Lung (tissue), 16 donors: ENCODE measurements around the gene FAM163B. TPM values are rescaled to one million over a fixed set of nuclear protein-coding genes. Genes with fewer than 3 reads are reported as not detected.

Source experiments
- ATAC-seq: fragments of 200-7000 bp; cut with Tn5 transposase; one replicate; pipeline ENCODE4 v1.9.1; 2020; ENCODE audit warnings: moderate number of reproducible peaks; ENCODE audit not compliant: insufficient read depth, low FRiP score
- DNase-seq, 3 donors: peaks; one replicate each; pipeline ENCODE4 v3.0.0-alpha.2; 2013 to 2017
- H3K27ac ChIP-seq, 2 donors: one replicate each; pipeline ENCODE4 v1.5.1; 2013; ENCODE audit warnings: mild to moderate bottlenecking in 2 of 2, moderate library complexity in 2 of 2, control low read depth in 1 of 2, inconsistent platforms in 1 of 2, low read depth in 1 of 2, low read length in 1 of 2
- H3K27me3 ChIP-seq, 3 donors: one replicate each; pipeline ENCODE4 v1.5.1; 2013; ENCODE audit warnings: low read length in 2 of 3; ENCODE audit not compliant: control insufficient read depth in 3 of 3, insufficient read depth in 3 of 3
- H3K36me3 ChIP-seq, 4 donors: one replicate each; pipeline ENCODE4 v1.5.1; 2013; ENCODE audit warnings: low read length in 4 of 4, mild to moderate bottlenecking in 1 of 4, moderate library complexity in 1 of 4; ENCODE audit not compliant: control insufficient read depth in 4 of 4, insufficient read depth in 4 of 4
- H3K4me1 ChIP-seq, 5 donors: one replicate each; pipeline ENCODE4 v1.5.1; 2013; ENCODE audit warnings: low read length in 5 of 5, mild to moderate bottlenecking in 2 of 5, moderate library complexity in 1 of 5; ENCODE audit not compliant: control insufficient read depth in 5 of 5, insufficient read depth in 5 of 5
- H3K4me3 ChIP-seq: one replicate; pipeline ENCODE4 v1.5.1; 2013; ENCODE audit warnings: mild to moderate bottlenecking, control low read depth, moderate library complexity
- H3K9ac ChIP-seq, 2 donors: one replicate each; pipeline ENCODE4 v1.5.1; 2013; ENCODE audit warnings: low read length in 2 of 2, control low read depth in 1 of 2; ENCODE audit not compliant: insufficient read depth in 1 of 2
- H3K9me3 ChIP-seq, 4 donors: one replicate each; pipeline ENCODE4 v1.5.1; 2013; ENCODE audit warnings: low read length in 3 of 4, mild to moderate bottlenecking in 1 of 4, moderate library complexity in 1 of 4; ENCODE audit not compliant: control insufficient read depth in 4 of 4, insufficient read depth in 3 of 4
- WGBS, 2 donors: extraction: QIAGEN DNeasy Blood & Tissue Kit; methylation state at CpG; one replicate each; pipeline ENCODE4 v1.1.7; 2013; 5-methylcytosine and 5-hydroxymethylcytosine counted together
- long read RNA-seq, 5 donors: transcript quantifications; one replicate each; lab custom pipeline, GENCODE V29; 2026
- polyA plus RNA-seq, 2 donors: library from polyadenylated mRNA; stranded (reverse); fragments of 200-250 nt; gene quantifications; one replicate each; pipeline ENCODE4 v1.2.1, GENCODE V29; 2013
- total RNA-seq, 2 donors: library from RNA; depleted of rRNA in 1 of 2; stranded (reverse); fragments of >200 nt in 1 of 2; gene quantifications; one replicate each; pipeline ENCODE4 v1.2.1, GENCODE V29; 2014 to 2021
- TF ChIP-seq, protein P1 (sequence below): IDR thresholded peaks from 2 replicates; pipeline ENCODE4 v1.5.1; 2012; ENCODE audit warnings: mild to moderate bottlenecking; ENCODE audit errors: control extremely low read depth, extremely low read depth
- donor health status: control.
- donor health status: control.
- donor health status: Bipolar disorder and iron deficiency.
- donor health status: healthy.
- donor health status: DM: yes; HTN: yes; CAD: no.

Gene FAM163B
- under 1 TPM in 1 of 2 donors, not detected in 1; 0.51 TPM for total RNA-seq
- polyA plus RNA-seq, result under 1 TPM; 0.10 to 0.16 TPM
- long read RNA-seq, donor 1, result 0 reads
- long read RNA-seq, donor 2, result 0 reads
- long read RNA-seq, donor 3, result 0 reads
- long read RNA-seq, donor 4, result 0 reads
- long read RNA-seq, donor 5, result 0 reads

- Histone ChIP-seq H3K4me1 (peaks cover 0 to 17% (median 3%) of the 10 kb centered on the region in 5 donors), H3K36me3 (no peaks in the 10 kb centered on the region), H3K27ac (no peak within 1 kb of the TSS), H3K9me3 (peaks cover 0 to 2% (median 0%) of the 10 kb centered on the region in 4 donors), H3K27me3 (peaks cover 5 to 23% (median 9%) of the 10 kb centered on the region in 3 donors), H3K9ac (no peak within 1 kb of the TSS), H3K4me3 (no peak within 1 kb of the TSS)
- ATAC-seq (no peak), DNase-seq (peak; percentile 75 to 88 (median 81))
- WGBS, 2 donors, result 11 to 13% methylated on average over 54 to 61 of the region's 61 CpGs
- TF ChIP-seq, protein P1, sequence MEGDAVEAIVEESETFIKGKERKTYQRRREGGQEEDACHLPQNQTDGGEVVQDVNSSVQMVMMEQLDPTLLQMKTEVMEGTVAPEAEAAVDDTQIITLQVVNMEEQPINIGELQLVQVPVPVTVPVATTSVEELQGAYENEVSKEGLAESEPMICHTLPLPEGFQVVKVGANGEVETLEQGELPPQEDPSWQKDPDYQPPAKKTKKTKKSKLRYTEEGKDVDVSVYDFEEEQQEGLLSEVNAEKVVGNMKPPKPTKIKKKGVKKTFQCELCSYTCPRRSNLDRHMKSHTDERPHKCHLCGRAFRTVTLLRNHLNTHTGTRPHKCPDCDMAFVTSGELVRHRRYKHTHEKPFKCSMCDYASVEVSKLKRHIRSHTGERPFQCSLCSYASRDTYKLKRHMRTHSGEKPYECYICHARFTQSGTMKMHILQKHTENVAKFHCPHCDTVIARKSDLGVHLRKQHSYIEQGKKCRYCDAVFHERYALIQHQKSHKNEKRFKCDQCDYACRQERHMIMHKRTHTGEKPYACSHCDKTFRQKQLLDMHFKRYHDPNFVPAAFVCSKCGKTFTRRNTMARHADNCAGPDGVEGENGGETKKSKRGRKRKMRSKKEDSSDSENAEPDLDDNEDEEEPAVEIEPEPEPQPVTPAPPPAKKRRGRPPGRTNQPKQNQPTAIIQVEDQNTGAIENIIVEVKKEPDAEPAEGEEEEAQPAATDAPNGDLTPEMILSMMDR, result no peak
These were observed at the start of gene FAM163B for GRCh38 chr9:133609311-133610098. Gene FAM163B, minus strand, starts transcription at chr9:133609389. Its CDS starts 29,166 bp downstream, at chr9:133580223.

DNA sequence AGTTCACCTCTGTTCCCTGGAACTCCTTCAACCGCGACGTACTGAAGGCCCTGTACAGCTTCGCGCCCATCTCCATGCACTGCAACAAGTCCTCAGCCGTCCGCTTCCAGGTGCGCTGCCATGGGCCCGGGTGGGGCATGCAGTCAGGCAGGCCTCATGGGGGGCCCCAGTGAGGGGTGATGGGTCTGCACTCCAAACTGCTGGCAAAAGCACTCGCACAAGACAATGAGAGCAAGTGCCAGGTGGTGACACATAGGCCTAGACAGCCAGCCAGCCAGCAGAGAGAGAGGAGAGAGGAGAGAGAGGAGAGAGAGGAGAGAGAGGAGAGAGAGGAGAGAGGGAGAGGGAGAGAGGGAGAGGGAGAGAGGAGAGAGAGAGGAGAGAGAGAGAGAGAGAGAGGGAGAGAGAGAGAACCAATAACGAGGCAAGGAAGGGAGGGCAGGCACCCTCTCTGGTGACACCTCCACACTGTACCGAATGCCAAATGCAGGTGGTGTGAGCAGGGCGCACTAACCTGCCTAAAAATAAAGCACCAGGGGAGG is 48.0 kb upstream of the FAM163B start:
- H3K36me3 ChIP-seq, result no peaks in the 10 kb centered on the region
- no peak overlapping the region for H3K9ac ChIP-seq
- peaks cover 0 to 14% (median 5%) of the 10 kb centered on the region in 5 donors for H3K4me1 ChIP-seq
- no peak for ATAC-seq
- WGBS, 2 donors, result 80 to 90% methylated on average over 13 of the region's 13 CpGs
- TF ChIP-seq, protein P1, result no peak
- H3K9me3 ChIP-seq, result no peaks in the 10 kb centered on the region
- H3K27ac ChIP-seq, result no peak overlapping the region
- peaks cover 0 to 37% (median 9%) of the 10 kb centered on the region in 3 donors for H3K27me3 ChIP-seq
- no peak overlapping the region for H3K4me3 ChIP-seq
- DNase-seq, result no peak

GRCh38 chr9:133656211-133657119 is 47.3 kb upstream of the FAM163B start:
- peaks cover 0 to 14% (median 5%) of the 10 kb centered on the region in 5 donors for H3K4me1 ChIP-seq
- no peak overlapping the region for H3K27ac ChIP-seq
- no peaks in the 10 kb centered on the region for H3K36me3 ChIP-seq
- H3K27me3 ChIP-seq, result peaks cover 0 to 37% (median 9%) of the 10 kb centered on the region in 3 donors
- no peak for DNase-seq
- TF ChIP-seq, protein P1, result no peak
- no peak overlapping the region for H3K4me3 ChIP-seq
- no peak for ATAC-seq
- H3K9ac ChIP-seq, result no peak overlapping the region
- 62 to 64% methylated on average over 36 of the region's 36 CpGs for WGBS, 2 donors
- H3K9me3 ChIP-seq, result no peaks in the 10 kb centered on the region
